SK-N-SH (cell line): ENCODE measurements around the gene YOD1. TPM values are rescaled to one million over a fixed set of nuclear protein-coding genes. Genes with fewer than 3 reads are reported as not detected.
A peak's percentile ranks its signal among the peaks of the same experiment; 100 is the strongest.

ENCODE experiments used
- CTCF ChIA-PET: fragments of 300-600, 350-600 bp; formaldehyde crosslinking; extraction: SDS; loops from one replicate; lab custom pipeline; 2021; lab: Yijun Ruan, JAX
- POLR2A ChIA-PET: fragments of 350-600 bp; sonication (Branson Sonifier 250); formaldehyde crosslinking; extraction: SDS; loops from one replicate; lab custom pipeline; 2020; ENCODE audit warnings: antibody characterized with exemption, inconsistent platforms; lab: Yijun Ruan, JAX
- DNase-seq: peaks from one replicate; pipeline ENCODE4 v3.0.0; 2012
- H2AFZ ChIP-seq: fragments of 200-600 bp; sonication (generic); 2 replicates; pipeline ENCODE4 v1.8.1; 2016; ENCODE audit warnings: antibody characterized with exemption, mild to moderate bottlenecking, low read depth
- H3F3A ChIP-seq: fragments of 200-600 bp; sonication (generic); replicated peaks from 2 replicates; pipeline ENCODE3; 2016; ENCODE audit warnings: antibody characterized with exemption, mild to moderate bottlenecking; ENCODE audit not compliant: insufficient read depth
- H3K27ac ChIP-seq, 2 experiments: fragments of 200-500 bp in 1 of 2; fragments of 200-600 bp in 1 of 2; sonication (Bioruptor generic) in 1 of 2; sonication (generic), shearing (Covaris generic) in 1 of 2; 2 replicates each; pipeline versions ENCODE4 v1.5.1 to v1.6.1; 2014 to 2016; ENCODE audit warnings: low read depth in 2 of 2, inconsistent platforms in 1 of 2, low read length in 1 of 2, mild to moderate bottlenecking in 1 of 2, mixed read lengths in 1 of 2
- H3K27me3 ChIP-seq: fragments of 200-600 bp; sonication (generic), shearing (Covaris generic); 2 replicates; pipeline ENCODE4 v1.6.1; 2016; ENCODE audit warnings: mixed run types; ENCODE audit not compliant: insufficient read depth
- H3K36me3 ChIP-seq, 2 experiments: fragments of 200-500 bp in 1 of 2; fragments of 200-600 bp in 1 of 2; sonication (Bioruptor generic) in 1 of 2; sonication (generic) in 1 of 2; replicated peaks in 1 of 2; 2 replicates each; pipeline versions ENCODE3 to v1.5.1; 2014 to 2016; ENCODE audit warnings: low read length in 1 of 2, mild to moderate bottlenecking in 1 of 2; ENCODE audit not compliant: insufficient read depth in 2 of 2, control insufficient read depth in 1 of 2
- H3K4me1 ChIP-seq, 2 experiments: fragments of 200-500 bp in 1 of 2; fragments of 200-600 bp in 1 of 2; sonication (Bioruptor generic) in 1 of 2; sonication (generic), shearing (Covaris generic) in 1 of 2; 2 replicates each; pipeline versions ENCODE4 v1.5.1 to v1.6.1; 2014 to 2016; ENCODE audit warnings: low read depth in 1 of 2, low read length in 1 of 2, mixed run types in 1 of 2; ENCODE audit not compliant: insufficient read depth in 2 of 2, control insufficient read depth in 1 of 2
- H3K4me2 ChIP-seq: fragments of 200-600 bp; sonication (generic), shearing (Covaris generic); 2 replicates; pipeline ENCODE4 v1.6.1; 2017; ENCODE audit warnings: mixed run types
- H3K4me3 ChIP-seq, 2 experiments: fragments of 200-500 bp in 1 of 2; fragments of 200-600 bp in 1 of 2; sonication (Bioruptor generic) in 1 of 2; sonication (generic), shearing (Covaris generic) in 1 of 2; 2 replicates each; pipeline versions ENCODE4 v1.5.1 to v1.8.1; 2014 to 2016; ENCODE audit warnings: low read depth in 2 of 2, inconsistent platforms in 1 of 2, low read length in 1 of 2, mild to moderate bottlenecking in 1 of 2, mixed read lengths in 1 of 2, moderate library complexity in 1 of 2
- H3K79me2 ChIP-seq: fragments of 200-600 bp; sonication (generic); 2 replicates; pipeline ENCODE4 v1.8.1; 2017; ENCODE audit warnings: mild to moderate bottlenecking; ENCODE audit not compliant: insufficient read depth
- H3K9ac ChIP-seq: fragments of 200-600 bp; sonication (generic); 2 replicates; pipeline ENCODE4 v1.6.1; 2017; ENCODE audit warnings: mixed run types
- H3K9me2 ChIP-seq: fragments of 200-600 bp; sonication (generic); 2 replicates; pipeline ENCODE4 v1.6.1; 2017; ENCODE audit warnings: mixed run types
- H3K9me3 ChIP-seq: fragments of 200-600 bp; sonication (generic); 2 replicates; pipeline ENCODE4 v1.6.1; 2017; ENCODE audit warnings: mixed run types, mild to moderate bottlenecking, moderate library complexity
- H4K20me1 ChIP-seq: fragments of 200-600 bp; sonication (generic); 2 replicates; pipeline ENCODE4 v1.6.1; 2017; ENCODE audit warnings: mild to moderate bottlenecking, mixed run types; ENCODE audit not compliant: insufficient read depth
- NFIC ChIP-seq: IDR thresholded peaks from 2 replicates; pipeline ENCODE4 v1.4.0; 2012; ENCODE audit warnings: borderline replicate concordance
- NRF1 ChIP-seq: IDR thresholded peaks from 2 replicates; pipeline ENCODE4 v1.6.1; 2012; ENCODE audit warnings: low read depth, mild to moderate bottlenecking, low read length
- RAD21 ChIP-seq: IDR thresholded peaks from 2 replicates; pipeline ENCODE4 v1.6.1; 2012; ENCODE audit warnings: mild to moderate bottlenecking, low read length
- TAF1 ChIP-seq: IDR thresholded peaks from 2 replicates; pipeline ENCODE4 v1.6.1; 2012; ENCODE audit warnings: low read depth, mild to moderate bottlenecking, low read length, moderate library complexity, borderline replicate concordance
- TCF12 ChIP-seq: IDR thresholded peaks from 2 replicates; pipeline ENCODE4 v1.4.0; 2012
- WGBS: methylation state at CpG from one replicate; pipeline ENCODE4 v1.1.6; 2017; ENCODE audit warnings: low lambda C conversion rate; 5-methylcytosine and 5-hydroxymethylcytosine counted together
- polyA plus RNA-seq, 3 experiments: library from polyadenylated mRNA; depleted of rRNA; stranded (reverse); fragments of >200 nt; gene quantifications; 2 replicates each; pipeline ENCODE4 v1.2.3, GENCODE V29; 2012
- TF ChIP-seq, protein P1 (sequence below): IDR thresholded peaks from 2 replicates; pipeline ENCODE4 v1.4.0; 2012; ENCODE audit warnings: low read depth, borderline replicate concordance
- TF ChIP-seq, protein P2 (sequence below): IDR thresholded peaks from 2 replicates; pipeline ENCODE4; 2012
- TF ChIP-seq, protein P3 (sequence below): fragments of 200-600 bp; sonication (generic); IDR thresholded peaks from 2 replicates; pipeline ENCODE4 v1.6.1; 2017; ENCODE audit warnings: antibody characterized with exemption, mild to moderate bottlenecking, moderate library complexity

The YOD1 gene
- polyA plus RNA-seq, 1 of the 3 experiments (the other 2 are of a cell fraction): 0.79 TPM

DNA sequence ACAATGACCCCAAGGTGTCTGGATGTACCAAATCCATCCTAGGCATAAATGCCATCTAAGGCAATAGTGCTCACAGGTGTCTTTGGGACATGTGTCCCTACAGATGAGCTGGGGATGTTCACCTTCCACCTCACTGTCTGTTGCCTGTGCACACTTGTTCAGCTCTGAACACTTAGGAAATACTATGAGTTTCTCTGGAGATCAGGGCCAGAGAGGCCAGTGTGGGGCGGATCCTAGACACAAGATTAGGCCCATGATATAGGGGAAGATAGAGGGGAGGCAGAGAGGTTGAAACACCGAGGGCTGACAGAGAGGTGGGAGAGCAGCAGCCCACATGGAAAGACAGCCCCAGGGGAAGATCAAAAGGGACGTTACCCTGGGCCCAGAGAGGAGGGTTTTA, 44.1 kb downstream of the YOD1 start (continued):
- TF ChIP-seq, protein P1, sequence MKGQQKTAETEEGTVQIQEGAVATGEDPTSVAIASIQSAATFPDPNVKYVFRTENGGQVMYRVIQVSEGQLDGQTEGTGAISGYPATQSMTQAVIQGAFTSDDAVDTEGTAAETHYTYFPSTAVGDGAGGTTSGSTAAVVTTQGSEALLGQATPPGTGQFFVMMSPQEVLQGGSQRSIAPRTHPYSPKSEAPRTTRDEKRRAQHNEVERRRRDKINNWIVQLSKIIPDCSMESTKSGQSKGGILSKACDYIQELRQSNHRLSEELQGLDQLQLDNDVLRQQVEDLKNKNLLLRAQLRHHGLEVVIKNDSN: no peak

DNA sequence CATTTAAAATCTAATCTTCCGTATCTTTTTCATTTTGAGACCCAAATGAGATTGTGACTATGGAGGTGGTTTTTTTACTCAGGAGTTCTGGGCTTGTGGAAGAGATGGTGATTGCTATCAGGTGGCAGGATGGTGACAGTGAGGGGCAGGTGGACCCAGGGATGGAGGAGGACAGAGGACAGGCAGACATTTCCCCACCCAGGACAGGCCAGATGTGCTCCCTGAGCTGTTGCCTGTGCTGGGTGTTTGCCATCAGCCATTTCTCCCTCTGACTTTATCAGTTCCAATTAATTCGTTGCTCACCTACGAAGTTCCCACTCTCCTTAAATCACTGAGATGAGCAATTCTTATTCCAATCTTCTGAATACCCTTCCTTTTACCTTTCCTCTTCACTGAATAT, 44.9 kb downstream of the YOD1 start:
- Histone ChIP-seq H3K36me3 (no peaks in the 10 kb centered on the region), H3K4me3 (no peak overlapping the region), H3K9me2 (no peaks in the 10 kb centered on the region), H4K20me1 (no peaks in the 10 kb centered on the region), H3K9ac (no peak overlapping the region), H3K4me1 (peaks cover 6 to 10% of the 10 kb centered on the region in 2 experiments; a peak in 2 of 4 replicates), H3K4me2 (no peak overlapping the region), H3K9me3 (no peaks in the 10 kb centered on the region), H3K27ac (no peak overlapping the region; a peak in 1 of 4 replicates)
- CTCF ChIA-PET: interaction anchor here (0.6 to 4.3 kb wide), 11 partner anchors 8 to 494 kb away, joined by 3 to 39 read pairs (median 4); no protein-coding TSS in a partner anchor
- TF ChIP-seq TCF12 (no peak), NFIC (no peak), NRF1 (no peak)
- TF ChIP-seq, protein P2, sequence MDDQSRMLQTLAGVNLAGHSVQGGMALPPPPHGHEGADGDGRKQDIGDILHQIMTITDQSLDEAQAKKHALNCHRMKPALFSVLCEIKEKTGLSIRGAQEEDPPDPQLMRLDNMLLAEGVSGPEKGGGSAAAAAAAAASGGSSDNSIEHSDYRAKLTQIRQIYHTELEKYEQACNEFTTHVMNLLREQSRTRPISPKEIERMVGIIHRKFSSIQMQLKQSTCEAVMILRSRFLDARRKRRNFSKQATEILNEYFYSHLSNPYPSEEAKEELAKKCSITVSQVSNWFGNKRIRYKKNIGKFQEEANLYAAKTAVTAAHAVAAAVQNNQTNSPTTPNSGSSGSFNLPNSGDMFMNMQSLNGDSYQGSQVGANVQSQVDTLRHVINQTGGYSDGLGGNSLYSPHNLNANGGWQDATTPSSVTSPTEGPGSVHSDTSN: no peak
- TF ChIP-seq, all 33 proteins: peak for 0
- H3K79me2 ChIP-seq: no peaks in the 10 kb centered on the region
- no peaks in the 10 kb centered on the region for H3K27me3 ChIP-seq
- no peaks in the 10 kb centered on the region for H3F3A ChIP-seq
- 58% methylated on average over 3 of the region's 3 CpGs for WGBS
- H2AFZ ChIP-seq: no peak overlapping the region
- no peak for DNase-seq
- POLR2A ChIA-PET: no interaction called here

DNA sequence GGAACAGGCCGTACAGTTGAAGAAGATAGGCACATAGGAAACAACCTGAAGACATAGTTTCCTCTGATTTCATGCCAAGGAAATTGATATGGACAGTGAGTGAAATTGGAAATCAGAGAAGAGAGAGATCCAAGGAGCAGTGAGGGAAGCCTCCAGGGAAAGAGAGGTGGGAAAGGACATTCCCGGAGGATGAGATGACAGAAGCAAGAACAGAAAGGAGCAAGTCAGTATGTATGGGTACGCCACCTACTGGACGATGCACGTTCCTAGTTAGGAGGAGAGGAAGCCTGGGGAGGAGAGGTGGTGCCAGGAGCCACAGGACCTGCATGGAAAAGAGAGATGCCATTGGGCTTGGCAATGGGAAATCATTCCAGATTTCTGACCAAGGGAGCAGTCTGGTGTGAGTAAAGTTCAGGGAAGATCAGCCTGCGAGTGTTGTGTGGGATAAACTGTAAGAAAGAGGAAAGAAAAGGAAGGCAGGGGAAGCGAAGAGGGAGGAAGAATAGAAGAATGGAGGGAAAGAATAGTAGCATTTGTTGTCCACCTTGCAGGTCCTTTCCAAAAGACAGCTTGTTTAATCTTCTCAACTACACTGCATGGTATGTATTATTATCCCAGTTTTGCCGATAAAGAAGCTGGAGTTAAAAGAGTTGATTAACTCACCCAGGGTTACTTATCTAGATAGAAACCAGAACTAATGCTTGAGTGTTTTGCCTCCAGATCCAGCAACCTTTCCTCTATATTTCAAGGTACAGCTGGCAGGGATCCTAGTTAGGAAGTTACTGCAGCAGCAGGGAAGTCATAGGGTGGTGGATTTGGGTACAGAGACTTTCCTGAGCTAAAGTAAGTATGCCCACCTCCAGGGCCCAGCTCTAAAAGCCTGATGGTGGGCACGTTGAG, 45.8 kb downstream of the YOD1 start:
- WGBS: 32% methylated on average over 9 of the region's 9 CpGs
- Histone ChIP-seq H3K4me2 (no peak overlapping the region), H2AFZ (no peak overlapping the region; the same call in 1 of the 2 replicates), H3K4me3 (no peak overlapping the region), H3K27me3 (no peaks in the 10 kb centered on the region), H3K27ac (no peak overlapping the region), H3K9ac (no peak overlapping the region), H4K20me1 (no peaks in the 10 kb centered on the region), H3K9me3 (no peaks in the 10 kb centered on the region), H3K4me1 (peaks cover 6 to 10% of the 10 kb centered on the region in 2 experiments; a peak in 2 of 4 replicates), H3K36me3 (no peaks in the 10 kb centered on the region), H3F3A (no peaks in the 10 kb centered on the region), H3K9me2 (no peaks in the 10 kb centered on the region), H3K79me2 (no peaks in the 10 kb centered on the region)
- DNase-seq: peak; percentile 51
- ChIA-PET CTCF (interaction anchor here (0.8 to 4.3 kb wide), 23 partner anchors 9 to 494 kb away, joined by 3 to 39 read pairs (median 4); no protein-coding TSS in a partner anchor), POLR2A (no interaction called here)
- 0 out of 2 replicates have a peak, but pooled peaks have one; percentile 31 for TF ChIP-seq RAD21
- TF ChIP-seq TAF1: no peak
- TF ChIP-seq, protein P3, sequence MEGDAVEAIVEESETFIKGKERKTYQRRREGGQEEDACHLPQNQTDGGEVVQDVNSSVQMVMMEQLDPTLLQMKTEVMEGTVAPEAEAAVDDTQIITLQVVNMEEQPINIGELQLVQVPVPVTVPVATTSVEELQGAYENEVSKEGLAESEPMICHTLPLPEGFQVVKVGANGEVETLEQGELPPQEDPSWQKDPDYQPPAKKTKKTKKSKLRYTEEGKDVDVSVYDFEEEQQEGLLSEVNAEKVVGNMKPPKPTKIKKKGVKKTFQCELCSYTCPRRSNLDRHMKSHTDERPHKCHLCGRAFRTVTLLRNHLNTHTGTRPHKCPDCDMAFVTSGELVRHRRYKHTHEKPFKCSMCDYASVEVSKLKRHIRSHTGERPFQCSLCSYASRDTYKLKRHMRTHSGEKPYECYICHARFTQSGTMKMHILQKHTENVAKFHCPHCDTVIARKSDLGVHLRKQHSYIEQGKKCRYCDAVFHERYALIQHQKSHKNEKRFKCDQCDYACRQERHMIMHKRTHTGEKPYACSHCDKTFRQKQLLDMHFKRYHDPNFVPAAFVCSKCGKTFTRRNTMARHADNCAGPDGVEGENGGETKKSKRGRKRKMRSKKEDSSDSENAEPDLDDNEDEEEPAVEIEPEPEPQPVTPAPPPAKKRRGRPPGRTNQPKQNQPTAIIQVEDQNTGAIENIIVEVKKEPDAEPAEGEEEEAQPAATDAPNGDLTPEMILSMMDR: peak; percentile 74
